Hepatocyte (in vitro differentiated cells): Measurements from ENCODE around the gene S100A4. TPM values are rescaled to one million over a fixed set of nuclear protein-coding genes. Genes with fewer than 3 reads are reported as not detected.
"Not testable (repeated sequence)": the region's sequence is repeated elsewhere in the genome, so short reads cannot be mapped to it uniquely, and the experiment has no call there.

ENCODE experiments used
- DNase-seq: peaks from one replicate; pipeline ENCODE4 v3.0.0-alpha.2; 2016; ENCODE audit warnings: low spot score
- H2AFZ ChIP-seq: fragments of 200-600 bp; sonication (generic); 2 replicates; pipeline ENCODE4 v1.6.0; 2016; ENCODE audit warnings: antibody characterized with exemption, mild to moderate bottlenecking
- H3K27ac ChIP-seq: fragments of 200-600 bp; sonication (generic); 2 replicates; pipeline ENCODE4 v1.5.1; 2016; ENCODE audit warnings: mild to moderate bottlenecking
- H3K27me3 ChIP-seq: fragments of 200-600 bp; sonication (generic); 2 replicates; pipeline ENCODE4 v1.6.1; 2016
- H3K36me3 ChIP-seq: fragments of 200-600 bp; sonication (generic); replicated peaks from 2 replicates; pipeline ENCODE4 v1.5.1; 2016; ENCODE audit warnings: low read depth; ENCODE audit not compliant: insufficient read depth
- H3K4me1 ChIP-seq: fragments of 200-600 bp; sonication (generic); 2 replicates; pipeline ENCODE4 v1.5.1; 2016; ENCODE audit warnings: mild to moderate bottlenecking, moderate library complexity; ENCODE audit not compliant: insufficient read depth
- H3K4me2 ChIP-seq: fragments of 200-600 bp; sonication (generic); 2 replicates; pipeline ENCODE4 v1.6.0; 2016
- H3K4me3 ChIP-seq: fragments of 200-600 bp; sonication (generic); 2 replicates; pipeline ENCODE4 v1.5.1; 2016; ENCODE audit warnings: mild to moderate bottlenecking
- H3K79me2 ChIP-seq: fragments of 200-600 bp; sonication (generic); 2 replicates; pipeline ENCODE4 v1.6.0; 2017; ENCODE audit warnings: mild to moderate bottlenecking
- H3K9me2 ChIP-seq: fragments of 200-600 bp; sonication (generic); replicated peaks from 2 replicates; pipeline ENCODE4 v1.6.0; 2017; ENCODE audit warnings: mild to moderate bottlenecking; ENCODE audit not compliant: insufficient read depth
- H3K9me3 ChIP-seq: fragments of 200-600 bp; sonication (generic); 2 replicates; pipeline ENCODE4 v1.5.1; 2016; ENCODE audit warnings: low read depth, mild to moderate bottlenecking
- H4K20me1 ChIP-seq: fragments of 200-600 bp; sonication (generic); 2 replicates; pipeline ENCODE4 v1.6.0; 2016; ENCODE audit warnings: mild to moderate bottlenecking; ENCODE audit not compliant: insufficient read depth, poor library complexity, severe bottlenecking
- CTCF ChIP-seq: fragments of 200-600 bp; sonication (generic); IDR thresholded peaks from 2 replicates; pipeline ENCODE4 v1.5.1; 2016; ENCODE audit warnings: antibody characterized with exemption, mild to moderate bottlenecking; ENCODE audit not compliant: poor library complexity
- EZH2 ChIP-seq: fragments of 200-600 bp; sonication (generic); IDR thresholded peaks from 2 replicates; pipeline ENCODE4 v1.6.1; 2016; ENCODE audit warnings: antibody characterized with exemption, mild to moderate bottlenecking, borderline replicate concordance
- EZH2phosphoT487 ChIP-seq: fragments of 200-600 bp; sonication (generic); IDR thresholded peaks from one replicate; pipeline ENCODE4 v1.6.1; 2018; ENCODE audit warnings: antibody characterized with exemption, mild to moderate bottlenecking, low read depth, moderate library complexity; ENCODE audit not compliant: unreplicated experiment, severe bottlenecking
- WGBS: methylation state at CpG from one replicate; pipeline ENCODE4 v1.1.6; 2016; ENCODE audit warnings: low lambda C conversion rate; ENCODE audit errors: missing lambda C conversion rate; 5-methylcytosine and 5-hydroxymethylcytosine counted together
- polyA plus RNA-seq: library from polyadenylated mRNA; unstranded; fragments of >200 nt; fragmentation: Nextera tagmentation; extraction: Ambion mirVana; gene quantifications from 2 replicates; pipeline ENCODE4 v1.2.1, GENCODE V29; 2016
- total RNA-seq: library from RNA; depleted of rRNA; stranded (reverse); fragments of >200 nt; gene quantifications from 2 replicates; pipeline ENCODE4 v1.2.3, GENCODE V29; 2014

S100A4 gene
- total and polyA plus RNA-seq, 2 experiments from 2014 or later: 64.1 to 116 TPM

- Histone ChIP-seq H2AFZ (no peak overlapping the region), H3K27me3 (no peaks in the 10 kb centered on the region), H3K9me3 (no peaks in the 10 kb centered on the region), H3K4me2 (no peak overlapping the region), H3K36me3 (no peaks in the 10 kb centered on the region), H4K20me1 (no peaks in the 10 kb centered on the region), H3K79me2 (no peaks in the 10 kb centered on the region), H3K4me1 (no peaks in the 10 kb centered on the region), H3K4me3 (no peak overlapping the region), H3K27ac (no peak overlapping the region), H3K9me2 (no peaks in the 10 kb centered on the region)
- no peak for TF ChIP-seq EZH2phosphoT487
- no peak for TF ChIP-seq EZH2
- TF ChIP-seq CTCF: no peak
- DNase-seq: no peak
- WGBS: 80% methylated on average over 3 of the region's 3 CpGs
Measured at GRCh38 chr1:153578936-153579335, 33.3 kb upstream of the S100A4 start.

GRCh38 chr1:153578490-153578889 lies 32.9 kb upstream of the S100A4 start:
- Histone ChIP-seq H3K4me1 (no peaks in the 10 kb centered on the region), H3K36me3 (no peaks in the 10 kb centered on the region), H3K4me3 (no peak overlapping the region), H4K20me1 (no peaks in the 10 kb centered on the region), H3K4me2 (no peak overlapping the region), H3K79me2 (no peaks in the 10 kb centered on the region), H3K27ac (no peak overlapping the region), H3K9me3 (no peaks in the 10 kb centered on the region), H3K27me3 (no peaks in the 10 kb centered on the region), H3K9me2 (no peaks in the 10 kb centered on the region), H2AFZ (no peak overlapping the region)
- no peak for DNase-seq
- no peak for TF ChIP-seq EZH2
- TF ChIP-seq EZH2phosphoT487: no peak
- TF ChIP-seq CTCF: no peak

GRCh38 chr1:153577624-153578051 lies 32.0 kb upstream of the S100A4 start:
- no peak overlapping the region for H3K4me3 ChIP-seq
- H3K36me3 ChIP-seq: no peaks in the 10 kb centered on the region
- H3K4me2 ChIP-seq: no peak overlapping the region
- no peak overlapping the region for H3K27ac ChIP-seq
- H3K79me2 ChIP-seq: no peaks in the 10 kb centered on the region
- no peak overlapping the region for H2AFZ ChIP-seq
- H3K9me2 ChIP-seq: no peaks in the 10 kb centered on the region
- no peaks in the 10 kb centered on the region for H3K4me1 ChIP-seq
- DNase-seq: no peak
- no peaks in the 10 kb centered on the region for H3K27me3 ChIP-seq
- no peaks in the 10 kb centered on the region for H3K9me3 ChIP-seq
- H4K20me1 ChIP-seq: no peaks in the 10 kb centered on the region
- WGBS: 73% methylated on average over 9 of the region's 9 CpGs
- TF ChIP-seq CTCF: no peak
- no peak for TF ChIP-seq EZH2
- no peak for TF ChIP-seq EZH2phosphoT487

GRCh38 chr1:153577138-153577537 lies 31.5 kb upstream of the S100A4 start:
- no peak for DNase-seq
- Histone ChIP-seq H3K4me2 (no peak overlapping the region), H2AFZ (no peak overlapping the region), H3K9me2 (no peaks in the 10 kb centered on the region), H3K36me3 (no peaks in the 10 kb centered on the region), H3K4me1 (no peaks in the 10 kb centered on the region), H3K79me2 (no peaks in the 10 kb centered on the region), H3K4me3 (no peak overlapping the region), H3K27me3 (no peaks in the 10 kb centered on the region), H4K20me1 (no peaks in the 10 kb centered on the region), H3K27ac (no peak overlapping the region), H3K9me3 (no peaks in the 10 kb centered on the region)
- TF ChIP-seq EZH2phosphoT487: no peak
- TF ChIP-seq EZH2: no peak
- TF ChIP-seq CTCF: no peak
- 76% methylated on average over 4 of the region's 4 CpGs for WGBS

- not testable (repeated sequence) for H3K27ac ChIP-seq, H2AFZ ChIP-seq, H3K4me3 ChIP-seq, H4K20me1 ChIP-seq, DNase-seq, H3K4me2 ChIP-seq, H3K9me2 ChIP-seq, H3K9me3 ChIP-seq, H3K4me1 ChIP-seq, H3K79me2 ChIP-seq, H3K27me3 ChIP-seq, H3K36me3 ChIP-seq
- WGBS: 67% methylated on average over 10 of the region's 10 CpGs
Measured at GRCh38 chr1:153575497-153575896, 29.9 kb upstream of the S100A4 start.

GRCh38 chr1:153575081-153575491 lies 29.5 kb upstream of the S100A4 start:
- H3K79me2 ChIP-seq, H3K4me1 ChIP-seq, H3K4me3 ChIP-seq, H2AFZ ChIP-seq, H4K20me1 ChIP-seq, DNase-seq, H3K27me3 ChIP-seq, H3K9me3 ChIP-seq, H3K4me2 ChIP-seq, H3K9me2 ChIP-seq, H3K36me3 ChIP-seq, H3K27ac ChIP-seq: not testable (repeated sequence)
- WGBS: 95% methylated on average over 8 of the region's 35 CpGs
